Nephron progenitor cell (in vitro differentiated cells): ENCODE results near the gene TXLNB.

Source experiments
- DNase-seq: peaks from one replicate; pipeline ENCODE4 v3.0.0; 2021
- H3K27ac Mint-ChIP-seq: 2 replicates; pipeline ENCODE4 v1.8.0; 2021; ENCODE audit warnings: mild to moderate bottlenecking, moderate library complexity, mixed read lengths
- H3K27me3 Mint-ChIP-seq: 2 replicates; pipeline ENCODE4 v1.8.0; 2021; ENCODE audit warnings: mild to moderate bottlenecking, low read depth, mixed read lengths; ENCODE audit not compliant: poor library complexity
- H3K36me3 Mint-ChIP-seq: 2 replicates; pipeline ENCODE4 v1.8.0; 2021; ENCODE audit warnings: low read depth, mixed read lengths
- H3K4me1 Mint-ChIP-seq: 2 replicates; pipeline ENCODE4 v1.8.0; 2021; ENCODE audit warnings: mixed read lengths
- H3K4me3 Mint-ChIP-seq: 2 replicates; pipeline ENCODE4 v1.8.0; 2021; ENCODE audit warnings: mild to moderate bottlenecking, moderate library complexity, mixed read lengths
- H3K9me3 Mint-ChIP-seq: 2 replicates; pipeline ENCODE4 v1.8.0; 2021; ENCODE audit warnings: mild to moderate bottlenecking, moderate library complexity, mixed read lengths
- TF ChIP-seq, protein P1 (sequence below): fragments of 200-600 bp; sonication (generic); IDR thresholded peaks from 2 replicates; pipeline ENCODE4 v1.5.0; 2021; ENCODE audit warnings: antibody characterized with exemption

The TXLNB gene

DNA sequence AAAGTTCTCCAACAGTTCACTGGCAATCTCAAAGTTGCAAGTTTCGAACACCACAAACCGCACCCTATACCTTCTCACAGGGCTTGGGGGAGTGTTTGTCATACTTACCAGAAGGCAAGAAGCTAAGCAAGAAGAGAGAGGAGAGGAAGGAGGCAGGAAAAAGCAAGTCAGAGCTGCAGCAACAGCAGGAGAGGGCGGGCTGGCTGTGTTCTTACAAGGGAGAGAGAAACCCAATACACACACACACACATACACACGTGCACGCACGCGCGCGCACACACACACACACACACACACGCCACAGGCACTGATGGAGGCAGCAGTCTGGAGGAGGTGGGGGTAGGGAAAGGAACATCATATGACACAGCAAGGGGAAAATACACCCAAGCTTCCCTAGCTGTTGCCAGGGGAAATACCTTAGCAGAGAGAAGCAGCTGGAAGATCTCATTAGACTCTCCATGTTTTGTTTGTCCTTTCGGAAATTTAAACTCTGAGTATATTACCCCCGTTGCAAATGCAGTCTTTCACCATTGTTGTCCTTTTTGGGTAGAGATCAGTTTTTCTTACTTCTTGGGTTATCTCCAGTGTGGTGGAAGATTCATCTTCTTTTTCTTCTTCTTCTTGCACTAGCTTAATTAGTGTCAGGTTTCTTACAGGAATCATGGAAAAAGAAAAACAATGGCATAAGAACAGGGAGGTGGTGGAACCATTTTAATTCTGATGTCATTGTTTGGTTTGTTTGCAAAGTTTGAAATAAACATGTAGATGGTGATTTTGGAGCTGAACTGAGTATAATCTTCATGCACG lies at the start of gene TXLNB:
Gene TXLNB, minus strand, starts transcription at position 186 of the 807 bp plus-strand sequence. CDS start 3,099 bp downstream, outside the sequence.
- peaks cover 6% of the 10 kb centered on the region for H3K9me3 Mint-ChIP-seq
- peak within 1 kb of the TSS; percentile 97 for H3K27ac Mint-ChIP-seq
- peak within 1 kb of the TSS; percentile 41 for H3K4me3 Mint-ChIP-seq
- TF ChIP-seq, protein P1, sequence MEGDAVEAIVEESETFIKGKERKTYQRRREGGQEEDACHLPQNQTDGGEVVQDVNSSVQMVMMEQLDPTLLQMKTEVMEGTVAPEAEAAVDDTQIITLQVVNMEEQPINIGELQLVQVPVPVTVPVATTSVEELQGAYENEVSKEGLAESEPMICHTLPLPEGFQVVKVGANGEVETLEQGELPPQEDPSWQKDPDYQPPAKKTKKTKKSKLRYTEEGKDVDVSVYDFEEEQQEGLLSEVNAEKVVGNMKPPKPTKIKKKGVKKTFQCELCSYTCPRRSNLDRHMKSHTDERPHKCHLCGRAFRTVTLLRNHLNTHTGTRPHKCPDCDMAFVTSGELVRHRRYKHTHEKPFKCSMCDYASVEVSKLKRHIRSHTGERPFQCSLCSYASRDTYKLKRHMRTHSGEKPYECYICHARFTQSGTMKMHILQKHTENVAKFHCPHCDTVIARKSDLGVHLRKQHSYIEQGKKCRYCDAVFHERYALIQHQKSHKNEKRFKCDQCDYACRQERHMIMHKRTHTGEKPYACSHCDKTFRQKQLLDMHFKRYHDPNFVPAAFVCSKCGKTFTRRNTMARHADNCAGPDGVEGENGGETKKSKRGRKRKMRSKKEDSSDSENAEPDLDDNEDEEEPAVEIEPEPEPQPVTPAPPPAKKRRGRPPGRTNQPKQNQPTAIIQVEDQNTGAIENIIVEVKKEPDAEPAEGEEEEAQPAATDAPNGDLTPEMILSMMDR, result no peak
- H3K36me3 Mint-ChIP-seq, result no peaks in the 10 kb centered on the region
- H3K27me3 Mint-ChIP-seq, result no peaks in the 10 kb centered on the region
- H3K4me1 Mint-ChIP-seq, result peaks cover 22% of the 10 kb centered on the region
- peak; percentile 31 for DNase-seq

DNA sequence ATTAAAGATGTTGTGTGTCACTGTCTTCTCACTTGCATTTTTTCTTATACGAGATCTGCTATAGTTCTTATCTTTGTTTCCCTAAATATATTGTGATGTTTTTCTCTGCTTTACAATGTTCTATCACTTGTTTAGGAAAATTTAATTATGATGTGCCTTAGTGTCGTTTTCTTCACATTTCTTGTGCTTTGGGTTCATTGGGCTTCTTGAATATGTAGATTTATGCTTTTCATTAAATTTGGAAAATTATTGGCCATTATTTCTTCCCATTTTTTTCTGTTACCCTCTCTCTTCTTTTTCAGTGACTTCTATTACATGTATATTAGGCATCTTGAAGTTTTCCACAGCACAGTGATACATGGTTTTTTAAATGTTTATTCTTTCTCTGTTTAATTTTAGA lies 49.3 kb upstream of the TXLNB start:
- DNase-seq, result no peak
- peaks cover 18% of the 10 kb centered on the region for H3K9me3 Mint-ChIP-seq
- no peak overlapping the region for H3K4me3 Mint-ChIP-seq
- TF ChIP-seq, protein P1, result no peak
- H3K36me3 Mint-ChIP-seq, result no peaks in the 10 kb centered on the region
- H3K27me3 Mint-ChIP-seq, result no peaks in the 10 kb centered on the region
- no peak overlapping the region for H3K27ac Mint-ChIP-seq
- no peaks in the 10 kb centered on the region for H3K4me1 Mint-ChIP-seq

DNA sequence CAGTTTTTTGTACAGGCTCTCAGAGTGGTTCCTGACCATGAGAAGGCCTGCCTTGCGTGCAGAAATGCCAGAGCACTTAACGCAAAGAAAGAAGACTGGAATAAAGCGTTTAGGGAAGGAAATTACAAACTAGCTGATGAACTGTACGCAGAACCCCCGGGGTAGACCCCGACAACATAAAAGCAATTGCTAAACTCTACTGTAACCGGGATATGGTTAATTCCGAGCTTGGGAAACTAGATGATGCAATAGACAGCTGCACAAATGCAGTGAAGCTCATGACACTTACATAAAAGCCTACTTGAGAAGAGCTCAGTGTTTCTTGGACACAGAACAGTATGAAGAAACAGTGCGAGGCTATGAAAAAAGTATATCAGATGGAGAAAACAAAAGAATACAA lies 47.0 kb upstream of the TXLNB start:
- Mint-ChIP-seq H3K36me3 (no peaks in the 10 kb centered on the region), H3K27me3 (no peaks in the 10 kb centered on the region), H3K27ac (peak overlapping the region; percentile 5), H3K4me1 (no peaks in the 10 kb centered on the region), H3K9me3 (peaks cover 18% of the 10 kb centered on the region), H3K4me3 (no peak overlapping the region)
- TF ChIP-seq, protein P1, result no peak
- DNase-seq, result no peak

DNA sequence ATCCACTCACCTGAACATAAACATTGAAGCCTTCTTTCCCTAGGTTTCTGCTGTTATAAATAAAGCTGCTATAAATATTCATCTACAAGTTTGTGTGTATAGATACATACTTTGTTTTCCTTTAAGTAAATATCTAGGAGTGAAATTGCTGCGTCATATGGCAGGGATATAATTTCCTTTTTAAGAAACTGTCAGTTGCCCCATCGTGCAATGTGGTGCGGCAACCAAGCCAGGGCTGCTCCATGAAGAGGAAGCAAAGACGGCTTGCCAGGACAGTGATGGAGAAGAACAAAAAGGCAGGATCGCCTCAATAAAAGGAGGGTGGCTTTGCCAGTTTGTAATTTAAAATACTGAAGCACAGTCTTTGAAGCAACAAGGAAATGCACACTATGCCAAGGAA lies 46.0 kb upstream of the TXLNB start:
- Mint-ChIP-seq H3K27ac (no peak overlapping the region), H3K27me3 (no peaks in the 10 kb centered on the region), H3K4me1 (no peaks in the 10 kb centered on the region), H3K36me3 (no peaks in the 10 kb centered on the region), H3K9me3 (peaks cover 17% of the 10 kb centered on the region), H3K4me3 (no peak overlapping the region)
- no peak for DNase-seq
- TF ChIP-seq, protein P1, result no peak

DNA sequence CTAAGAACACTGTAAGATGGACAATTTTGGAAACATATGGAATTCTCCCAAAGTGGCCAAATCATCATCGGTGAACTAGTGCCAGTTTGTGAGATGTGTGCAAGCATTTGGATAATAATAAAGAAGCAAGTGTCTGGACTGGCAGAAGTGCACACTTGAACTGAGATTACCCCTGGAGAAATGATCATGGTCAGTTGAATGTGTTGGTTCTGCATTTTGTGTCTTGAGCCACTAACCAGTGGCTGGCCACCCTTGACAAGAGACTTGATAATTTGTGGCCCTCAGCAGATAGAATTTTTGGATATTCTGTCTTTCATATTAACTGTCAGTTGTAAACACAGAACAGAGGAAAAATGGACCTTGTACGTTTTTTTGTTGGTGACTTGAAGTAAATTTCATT lies 45.2 kb upstream of the TXLNB start:
- TF ChIP-seq, protein P1, result no peak
- no peaks in the 10 kb centered on the region for H3K36me3 Mint-ChIP-seq
- H3K27me3 Mint-ChIP-seq, result no peaks in the 10 kb centered on the region
- H3K4me3 Mint-ChIP-seq, result no peak overlapping the region
- H3K4me1 Mint-ChIP-seq, result no peaks in the 10 kb centered on the region
- DNase-seq, result no peak
- peaks cover 13% of the 10 kb centered on the region for H3K9me3 Mint-ChIP-seq
- H3K27ac Mint-ChIP-seq, result no peak overlapping the region

DNA sequence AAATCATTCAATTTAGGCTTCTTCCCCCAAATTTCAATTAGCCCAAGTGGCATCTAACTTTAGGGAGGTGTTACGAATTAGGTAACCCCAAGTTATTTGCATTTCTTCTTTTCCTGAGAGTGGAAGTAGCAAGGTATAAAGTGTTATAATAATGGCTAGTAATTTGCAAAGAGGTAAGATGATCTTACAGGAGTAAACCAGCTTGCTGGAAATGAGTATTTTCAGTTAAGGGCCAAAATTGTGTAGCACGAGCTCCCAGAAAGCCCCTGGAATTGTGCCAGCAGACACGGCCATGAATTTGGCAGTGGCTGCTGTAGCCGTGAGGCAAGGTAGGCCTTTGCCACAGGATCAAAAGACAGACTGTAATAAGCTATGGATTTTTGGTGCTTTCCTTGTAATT lies 44.7 kb upstream of the TXLNB start:
- no peaks in the 10 kb centered on the region for H3K27me3 Mint-ChIP-seq
- no peak overlapping the region for H3K27ac Mint-ChIP-seq
- no peak overlapping the region for H3K4me3 Mint-ChIP-seq
- H3K9me3 Mint-ChIP-seq, result peaks cover 13% of the 10 kb centered on the region
- H3K36me3 Mint-ChIP-seq, result no peaks in the 10 kb centered on the region
- no peak for DNase-seq
- H3K4me1 Mint-ChIP-seq, result no peaks in the 10 kb centered on the region
- TF ChIP-seq, protein P1, result no peak
